Measurements from ENCODE around the gene CPAMD8.
"Not testable (repeated sequence)": the region's sequence is repeated elsewhere in the genome, so short reads cannot be mapped to it uniquely, and the experiment has no call there.

Gene CPAMD8

DNA sequence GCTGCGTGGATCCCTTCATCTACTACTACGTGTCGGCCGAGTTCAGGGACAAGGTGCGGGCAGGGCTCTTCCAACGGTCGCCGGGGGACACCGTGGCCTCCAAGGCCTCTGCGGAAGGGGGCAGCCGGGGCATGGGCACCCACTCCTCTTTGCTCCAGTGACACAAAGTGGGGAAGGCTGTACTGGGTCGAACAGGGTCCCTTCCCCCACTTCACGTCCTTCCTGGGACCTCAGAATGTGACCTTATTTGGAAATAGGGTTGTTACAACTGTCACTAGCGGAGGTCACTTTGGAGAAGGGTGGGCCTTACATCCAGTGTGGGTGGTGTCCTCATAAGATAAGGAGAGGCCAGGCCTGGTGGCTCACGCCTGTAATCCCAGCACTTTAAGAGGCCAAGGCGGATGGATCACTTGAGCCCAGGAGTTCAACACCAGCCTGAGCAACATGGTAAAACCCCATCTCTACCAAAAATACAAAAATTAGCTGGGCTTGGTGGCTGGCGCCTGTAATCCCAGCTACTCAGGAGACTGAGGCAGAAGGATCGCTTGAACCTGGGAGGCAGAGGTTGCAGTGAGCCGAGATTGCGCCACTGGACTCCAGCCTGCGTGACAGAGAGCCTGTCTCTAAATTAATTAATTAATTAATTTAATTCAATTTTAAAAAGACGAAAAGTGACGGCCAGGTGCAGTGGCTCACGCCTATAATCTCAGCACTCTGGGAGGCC, 136.0 kb downstream of the CPAMD8 start:
- no peak for DNase-seq

DNA sequence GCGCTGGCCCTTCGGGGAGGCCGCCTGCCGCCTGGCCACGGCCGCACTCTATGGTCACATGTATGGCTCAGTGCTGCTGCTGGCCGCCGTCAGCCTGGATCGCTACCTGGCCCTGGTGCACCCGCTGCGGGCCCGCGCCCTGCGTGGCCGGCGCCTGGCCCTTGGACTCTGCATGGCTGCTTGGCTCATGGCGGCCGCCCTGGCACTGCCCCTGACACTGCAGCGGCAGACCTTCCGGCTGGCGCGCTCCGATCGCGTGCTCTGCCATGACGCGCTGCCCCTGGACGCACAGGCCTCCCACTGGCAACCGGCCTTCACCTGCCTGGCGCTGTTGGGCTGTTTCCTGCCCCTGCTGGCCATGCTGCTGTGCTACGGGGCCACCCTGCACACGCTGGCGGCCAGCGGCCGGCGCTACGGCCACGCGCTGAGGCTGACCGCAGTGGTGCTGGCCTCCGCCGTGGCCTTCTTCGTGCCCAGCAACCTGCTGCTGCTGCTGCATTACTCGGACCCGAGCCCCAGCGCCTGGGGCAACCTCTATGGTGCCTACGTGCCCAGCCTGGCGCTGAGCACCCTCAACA, 136.6 kb downstream of the CPAMD8 start:
- no peak for DNase-seq

GRCh38 chr19:16889366-16889882, 137.2 kb downstream of the CPAMD8 start:
- no peak for DNase-seq

DNA sequence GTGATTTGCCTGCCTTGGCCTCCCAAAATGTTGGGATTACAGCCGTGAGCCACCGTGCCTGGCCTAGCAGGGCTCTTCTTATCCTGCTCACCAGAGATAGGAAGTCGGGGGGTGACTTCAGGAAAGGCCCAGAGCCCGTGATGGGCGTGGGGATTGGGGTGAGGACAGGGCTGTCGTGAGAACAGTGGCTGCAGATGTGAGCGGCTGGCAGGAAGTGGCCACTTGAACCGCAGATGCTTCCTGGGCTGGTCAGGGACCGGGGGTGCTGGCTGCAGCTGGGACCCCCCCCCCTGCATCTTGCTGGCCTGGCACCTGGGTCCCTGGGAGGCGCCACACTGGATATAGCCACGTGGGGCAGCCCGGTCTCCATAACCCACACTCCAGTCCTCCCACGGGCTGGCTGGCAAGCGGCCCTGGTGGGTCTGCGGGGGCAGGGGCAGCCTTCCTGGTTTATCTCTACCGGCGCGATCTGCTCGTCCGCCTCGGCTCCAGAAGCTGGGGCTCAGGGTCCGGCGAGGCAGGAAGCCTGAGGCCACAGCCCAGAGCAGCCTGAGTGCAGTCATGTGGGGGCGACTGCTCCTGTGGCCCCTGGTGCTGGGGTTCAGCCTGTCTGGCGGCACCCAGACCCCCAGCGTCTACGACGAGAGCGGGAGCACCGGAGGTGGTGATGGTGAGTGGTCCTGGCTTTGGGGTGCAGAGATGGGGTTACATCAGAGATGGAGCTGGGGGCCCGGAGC, 137.8 kb downstream of the CPAMD8 start, which contains the start of gene F2RL3:
Gene F2RL3 (plus strand): TSS at position 371 of the 737 bp plus-strand sequence. CDS start 191 bp downstream, at position 562.
- no peak for DNase-seq

DNA sequence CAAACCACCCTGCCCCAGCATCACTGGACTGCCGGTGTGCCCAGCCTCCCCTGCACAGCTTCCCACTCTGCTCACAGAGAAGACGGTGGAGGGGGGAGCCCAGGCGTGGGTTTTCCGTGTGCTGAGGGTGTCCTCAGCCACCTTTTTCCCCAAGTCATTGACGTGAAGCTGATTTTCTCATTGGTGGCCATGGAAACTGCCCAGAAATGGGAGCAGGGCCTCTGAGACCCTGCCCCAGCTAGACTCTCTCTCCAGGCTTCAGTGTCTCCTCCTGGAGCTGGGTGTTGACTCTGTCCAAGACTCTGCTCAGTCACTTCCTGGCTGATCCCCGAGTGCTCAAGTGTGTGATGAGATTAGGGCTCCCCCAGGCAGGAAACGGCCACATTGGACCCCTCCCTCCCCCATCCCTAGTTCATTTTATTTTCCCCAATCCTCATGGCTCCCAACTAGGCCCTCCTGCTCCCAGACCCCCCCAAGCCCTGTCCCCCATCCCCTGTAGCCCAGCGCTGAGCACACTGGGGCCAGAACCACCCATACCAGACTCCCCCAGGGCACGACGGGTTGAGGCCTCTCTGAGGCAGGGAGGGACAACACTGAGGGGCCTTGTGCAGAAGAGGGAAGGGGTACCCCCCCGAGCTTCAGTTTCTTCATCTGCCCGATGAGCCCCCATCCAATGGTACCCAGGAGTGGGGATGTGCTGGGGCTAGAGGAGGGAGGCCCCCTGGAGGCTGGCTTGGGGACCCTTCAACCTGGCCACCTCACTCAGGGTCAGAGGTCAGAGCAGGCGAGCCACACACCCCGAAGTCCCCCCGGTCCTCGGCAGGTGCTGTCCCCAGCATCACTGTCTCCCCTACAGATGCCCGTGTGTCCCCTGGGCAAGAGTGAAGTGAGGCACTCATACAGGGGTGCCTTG, 139.0 kb downstream of the CPAMD8 start:
- DNase-seq = no peak

GRCh38 chr19:16886305-16886880, 140.2 kb downstream of the CPAMD8 start:
- DNase-seq = no peak

DNA sequence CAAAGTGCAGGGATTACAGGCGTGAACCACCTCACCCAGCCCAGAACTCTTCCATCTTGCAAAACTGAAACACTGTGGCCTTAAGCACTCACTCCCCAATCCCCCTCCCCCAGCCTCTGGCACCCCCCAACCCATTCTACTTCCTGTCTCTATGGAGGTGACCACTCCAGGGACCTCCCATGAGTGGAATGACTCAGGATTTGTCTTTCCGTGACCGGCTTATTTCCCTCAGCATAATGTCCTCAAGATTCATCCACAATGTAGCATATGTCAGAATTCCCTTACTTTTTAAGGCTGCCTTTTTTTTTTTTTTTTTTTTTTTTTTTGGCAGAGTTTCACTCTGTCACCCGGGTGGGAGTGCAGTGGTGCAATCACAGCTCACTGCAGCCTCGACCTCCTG, 141.4 kb downstream of the CPAMD8 start:
- DNase-seq = no peak

DNA sequence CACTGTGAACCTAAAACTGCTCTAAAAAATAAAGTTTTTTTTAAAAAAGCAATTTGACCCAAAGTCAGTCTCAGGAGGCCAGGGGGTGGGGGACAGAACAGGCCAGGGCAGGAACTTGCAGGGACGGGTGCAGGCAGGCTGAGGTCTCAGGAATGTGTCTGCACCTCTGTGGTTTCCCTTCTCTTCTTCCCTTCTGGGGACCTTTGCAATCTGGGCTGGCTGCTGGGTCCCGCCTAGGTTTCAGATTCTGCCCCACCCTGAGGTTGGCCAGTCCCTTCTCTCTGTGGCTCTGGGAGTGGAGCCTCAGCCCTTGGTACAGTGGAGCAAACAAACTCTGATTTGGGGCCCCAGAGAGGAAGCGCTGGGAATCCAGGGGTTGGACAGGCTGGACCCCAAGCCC, 143.1 kb downstream of the CPAMD8 start:
- DNase-seq = no peak

- no peak for DNase-seq
Measured at GRCh38 chr19:16882146-16882545, 144.5 kb downstream of the CPAMD8 start.

DNA sequence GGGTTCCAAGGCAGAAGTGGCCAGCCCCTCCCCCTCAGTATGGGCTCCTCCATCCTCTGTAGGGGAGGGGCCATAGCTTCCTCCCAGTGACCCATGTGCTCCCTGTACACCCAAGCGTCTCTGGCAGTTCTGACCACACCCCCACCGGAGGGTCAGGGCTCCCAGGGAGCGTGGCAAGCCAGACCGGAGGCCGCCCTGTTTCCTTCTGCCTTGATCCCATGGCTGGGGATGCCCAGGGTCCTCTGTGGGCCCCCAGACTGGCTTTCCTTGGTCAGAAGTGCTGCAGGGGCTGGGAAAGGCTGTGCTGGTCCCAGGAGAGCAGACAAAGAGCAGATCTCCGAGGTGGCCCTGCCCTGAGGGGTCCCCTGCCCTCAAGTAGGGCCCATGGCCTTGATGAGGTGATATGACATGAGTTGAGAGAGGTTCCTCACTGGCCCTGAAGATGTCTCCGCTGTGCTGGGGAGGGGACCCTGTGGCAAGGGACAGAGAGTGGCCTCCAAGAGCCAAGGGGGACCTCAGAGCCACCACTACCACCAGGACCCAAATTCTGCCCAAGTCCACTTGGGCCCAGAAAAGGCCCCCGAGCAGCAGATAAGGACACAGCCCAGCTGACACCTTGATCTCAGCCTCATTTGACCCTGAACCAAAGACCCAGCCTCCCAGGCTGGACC, 145.6 kb downstream of the CPAMD8 start:
- no peak for DNase-seq

DNA sequence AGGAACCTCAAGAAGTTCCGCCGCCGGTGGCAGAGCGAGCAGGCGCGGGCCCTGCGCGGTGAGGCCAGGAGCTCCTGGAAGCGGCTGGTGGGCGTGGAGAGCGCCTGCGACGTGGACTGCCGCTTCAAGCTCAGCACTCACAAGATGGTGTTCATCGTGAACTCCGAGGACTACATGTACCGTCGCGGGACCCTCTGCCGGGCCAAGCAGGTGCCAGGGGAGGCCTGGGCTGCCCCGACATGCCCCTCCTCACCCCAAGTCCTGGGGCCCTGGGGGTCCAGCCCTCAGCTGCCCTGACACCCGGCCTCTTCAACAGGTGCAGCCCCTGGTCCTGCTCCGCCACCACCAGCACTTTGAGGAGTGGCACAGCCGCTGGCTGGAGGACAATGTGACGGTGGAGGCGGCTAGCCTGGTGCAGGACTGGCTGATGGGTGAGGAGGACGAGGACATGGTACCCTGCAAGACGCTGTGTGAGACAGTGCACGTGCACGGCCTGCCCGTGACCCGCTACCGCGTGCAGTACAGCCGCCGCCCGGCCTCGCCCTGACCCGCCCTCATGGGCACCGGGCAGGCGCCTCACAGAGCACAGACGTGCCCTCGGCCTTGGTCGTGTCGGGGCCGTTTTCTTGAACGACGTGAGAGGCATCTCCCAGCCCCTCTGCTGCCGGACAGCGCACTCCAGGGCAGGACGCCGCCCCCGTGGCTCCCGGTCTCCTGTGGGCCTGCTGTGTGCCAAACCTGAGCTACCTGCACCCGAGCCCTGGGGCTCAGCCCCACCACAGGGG, 148.2 kb downstream of the CPAMD8 start:
- no peak for DNase-seq

DNA sequence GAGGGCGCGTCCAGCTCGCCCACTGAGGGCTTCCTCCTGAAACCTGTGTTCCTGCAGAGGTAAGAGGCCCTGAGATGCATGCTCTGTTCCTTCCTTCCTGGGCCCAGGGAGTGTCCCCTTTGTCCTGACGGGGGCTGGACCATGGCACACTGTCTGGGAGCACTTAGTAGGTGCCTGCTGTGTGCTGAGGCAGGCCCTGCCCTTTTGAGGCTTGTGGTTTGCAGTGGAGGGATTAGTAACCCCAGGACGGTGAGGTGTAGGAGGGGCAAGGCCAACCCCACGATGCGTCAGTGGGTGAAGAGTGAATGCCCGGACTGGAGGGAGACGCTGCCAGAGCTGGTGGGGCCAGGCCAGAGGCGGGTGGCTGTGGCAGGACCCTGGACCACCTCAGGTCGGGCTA, 149.0 kb downstream of the CPAMD8 start:
- no peak for DNase-seq

- no peak for DNase-seq
Measured at GRCh38 chr19:16876904-16877361, 149.7 kb downstream of the CPAMD8 start.

DNA sequence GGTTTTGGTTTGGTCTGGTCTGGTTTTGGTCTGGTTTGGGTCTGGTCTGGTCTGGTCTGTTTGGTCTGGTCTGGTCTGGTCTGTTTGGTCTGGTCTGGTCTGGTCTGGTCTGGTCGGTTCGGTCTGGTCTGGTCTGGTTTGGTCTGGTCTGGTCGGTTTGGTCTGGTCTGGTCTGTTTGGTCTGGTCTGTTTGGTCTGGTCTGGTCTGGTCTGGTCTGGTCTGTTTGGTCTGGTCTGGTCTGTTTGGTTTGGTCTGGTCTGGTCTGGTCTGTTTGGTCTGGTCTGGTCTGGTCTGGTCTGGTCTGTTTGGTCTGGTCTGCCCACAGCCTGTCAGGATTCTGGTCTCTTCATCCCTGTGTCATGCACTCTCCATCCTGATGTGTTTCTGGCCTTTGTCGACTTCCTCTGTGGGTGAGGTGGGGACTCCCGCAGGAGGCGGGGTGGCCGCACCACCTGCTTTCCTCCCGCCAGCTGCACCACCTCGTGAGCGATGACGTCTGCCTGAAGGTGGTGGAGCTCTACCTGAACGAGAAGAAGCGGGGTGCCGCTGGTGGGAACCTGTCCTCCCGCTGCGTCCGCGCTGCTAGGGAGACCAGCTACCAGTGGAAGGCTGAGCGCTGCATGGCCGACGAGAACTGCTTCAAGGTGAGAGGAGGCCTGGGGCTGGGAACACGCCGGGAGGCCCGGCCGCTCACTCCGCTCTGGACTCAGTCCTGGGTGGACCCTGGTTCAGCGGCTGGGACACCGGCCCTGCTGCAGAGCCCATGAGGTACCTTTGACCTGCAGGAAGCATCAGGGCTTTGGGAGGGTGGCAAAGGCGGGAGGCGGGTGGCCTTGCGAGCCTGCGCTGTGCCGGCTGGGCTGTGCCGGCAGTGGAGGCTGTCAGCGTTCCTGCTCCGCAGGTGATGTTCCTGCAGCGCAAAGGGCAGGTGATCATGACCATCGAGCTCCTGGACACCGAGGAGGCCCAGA, 150.7 kb downstream of the CPAMD8 start:
- no peak for DNase-seq

- not testable (repeated sequence) for DNase-seq
Measured at GRCh38 chr19:16874978-16875299, 151.7 kb downstream of the CPAMD8 start.

DNA sequence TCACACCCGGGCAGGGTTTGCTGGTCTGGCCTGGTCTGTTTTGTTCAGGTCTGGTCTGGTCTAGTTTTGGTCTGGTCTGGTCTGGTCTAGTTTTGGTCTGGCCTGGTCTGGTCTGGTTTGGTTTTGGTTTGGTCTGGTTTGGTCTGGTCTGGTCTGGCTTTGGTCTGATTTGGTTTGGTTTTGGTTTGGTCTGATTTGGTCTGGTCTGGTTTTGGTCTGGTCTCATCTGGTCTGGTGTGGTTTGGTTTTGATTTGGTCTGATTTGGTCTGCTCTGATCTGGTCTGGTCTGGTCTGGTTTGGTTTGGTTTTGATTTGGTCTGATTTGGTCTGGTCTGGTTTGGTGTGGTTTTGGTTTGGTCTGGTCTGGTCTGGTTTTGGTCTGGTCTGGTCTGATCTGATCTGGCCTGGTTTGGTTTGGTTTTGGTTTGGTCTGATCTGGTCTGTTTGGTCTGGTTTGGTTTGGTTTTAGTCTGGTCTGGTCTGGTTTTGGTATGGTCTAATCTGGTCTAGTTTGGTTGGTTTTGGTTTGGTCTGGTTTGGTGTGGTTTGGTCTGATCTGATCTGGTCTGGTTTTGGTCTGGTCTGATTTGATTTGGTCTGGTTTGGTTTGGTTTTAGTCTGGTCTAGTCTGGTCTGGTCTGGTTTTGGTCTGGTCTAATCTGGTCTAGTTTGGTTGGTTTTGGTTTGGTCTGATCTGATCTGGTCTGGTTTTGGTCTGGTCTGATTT, 152.2 kb downstream of the CPAMD8 start:
- no peak for DNase-seq

- DNase-seq = no peak
Measured at GRCh38 chr19:16873594-16873993, 153.0 kb downstream of the CPAMD8 start.

- no peak for DNase-seq
Measured at GRCh38 chr19:16872728-16873127, 153.9 kb downstream of the CPAMD8 start.

GRCh38 chr19:16871871-16872270, 154.7 kb downstream of the CPAMD8 start:
- DNase-seq = no peak
